Measurements from ENCODE around the gene ZNF521.
"Not testable (repeated sequence)": the region's sequence is repeated elsewhere in the genome, so short reads cannot be mapped to it uniquely, and the experiment has no call there.

ZNF521 gene

DNA sequence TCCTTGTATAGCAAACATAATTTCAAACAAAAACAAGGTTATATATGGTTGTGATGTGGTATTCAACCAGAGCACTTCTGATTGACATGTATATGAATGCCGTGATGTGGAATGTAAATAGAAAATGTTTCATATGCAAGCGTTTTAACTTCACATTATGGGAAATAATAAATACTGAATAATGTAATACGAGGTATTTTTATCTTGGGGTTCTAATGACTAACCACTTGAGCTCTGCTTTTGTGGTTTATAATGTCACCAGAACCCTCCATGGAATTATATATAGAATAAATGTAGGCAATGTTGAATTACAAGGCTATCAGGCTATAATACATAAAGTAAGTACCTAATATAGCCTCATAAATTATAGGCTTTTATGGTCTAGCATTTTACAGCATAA lies 72.4 kb downstream of the ZNF521 start:
- Mint-ChIP-seq H3K27me3 (peaks cover 0 to 9% of the 10 kb centered on the region in 2 donors), H3K9me3 (peaks cover 0 to 2% of the 10 kb centered on the region in 2 donors), H3K4me3 (no peak overlapping the region), H3K4me1 (ENCODE audit: low read depth in 2 of 2) (no peaks in the 10 kb centered on the region), H3K27ac (no peak overlapping the region), H3K36me3 (ENCODE audit: insufficient read depth) (no peaks in the 10 kb centered on the region)
- ATAC-seq (replicated peaks) (no peak), DNase-seq (no peak)

DNA sequence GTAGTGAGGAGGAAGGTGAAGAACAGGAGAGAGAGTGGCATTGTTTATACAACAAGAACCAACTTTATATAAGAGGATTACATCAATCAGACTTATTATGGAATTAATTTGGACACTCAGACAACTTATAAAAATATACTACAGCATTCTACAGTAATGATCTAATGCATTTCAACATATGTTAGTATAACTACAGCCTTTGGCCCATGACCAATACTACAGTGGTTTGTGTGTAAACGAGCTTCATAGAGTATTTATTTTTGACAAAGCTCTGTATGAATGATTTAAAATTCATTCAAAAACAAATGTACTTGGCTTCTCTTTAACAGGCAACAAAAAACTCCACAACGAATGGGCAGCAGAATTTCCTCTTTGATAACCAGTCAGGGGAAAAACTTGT lies 72.8 kb downstream of the ZNF521 start:
- no peak overlapping the region for H3K4me3 Mint-ChIP-seq
- no peak overlapping the region for H3K27ac Mint-ChIP-seq
- no peaks in the 10 kb centered on the region for H3K36me3 Mint-ChIP-seq (ENCODE audit: insufficient read depth)
- H3K9me3 Mint-ChIP-seq: peaks cover 0 to 2% of the 10 kb centered on the region in 2 donors
- H3K4me1 Mint-ChIP-seq (ENCODE audit: low read depth in 2 of 2): no peaks in the 10 kb centered on the region
- H3K27me3 Mint-ChIP-seq: peaks cover 0 to 9% of the 10 kb centered on the region in 2 donors
- no peak for ATAC-seq (replicated peaks)
- DNase-seq: no peak

DNA sequence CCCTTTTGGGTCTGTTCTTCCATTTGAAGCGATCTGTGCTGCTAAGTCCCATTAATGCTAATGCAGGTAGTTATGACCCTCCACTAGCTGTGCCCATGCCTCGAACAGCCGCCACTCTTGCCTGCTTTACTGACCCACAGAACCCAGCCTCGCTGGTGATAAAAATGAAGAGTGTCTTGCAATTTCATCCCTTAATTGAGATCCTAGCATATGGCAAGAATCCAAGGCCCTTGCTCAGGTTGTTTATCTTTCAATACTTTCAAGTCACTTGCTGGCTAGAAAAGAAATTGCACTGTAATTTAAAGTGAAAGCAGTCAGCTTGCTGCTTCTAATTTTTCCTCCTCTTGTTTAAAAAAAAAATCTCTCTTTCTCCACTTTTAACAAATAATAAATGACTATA lies 73.6 kb downstream of the ZNF521 start:
- peaks cover 0 to 9% of the 10 kb centered on the region in 2 donors for H3K27me3 Mint-ChIP-seq
- H3K36me3 Mint-ChIP-seq (ENCODE audit: insufficient read depth): no peaks in the 10 kb centered on the region
- no peak overlapping the region for H3K27ac Mint-ChIP-seq
- ATAC-seq (replicated peaks): no peak
- no peak overlapping the region for H3K4me3 Mint-ChIP-seq
- peaks cover 0 to 2% of the 10 kb centered on the region in 2 donors for H3K9me3 Mint-ChIP-seq
- DNase-seq: no peak
- H3K4me1 Mint-ChIP-seq (ENCODE audit: low read depth in 2 of 2): no peaks in the 10 kb centered on the region

DNA sequence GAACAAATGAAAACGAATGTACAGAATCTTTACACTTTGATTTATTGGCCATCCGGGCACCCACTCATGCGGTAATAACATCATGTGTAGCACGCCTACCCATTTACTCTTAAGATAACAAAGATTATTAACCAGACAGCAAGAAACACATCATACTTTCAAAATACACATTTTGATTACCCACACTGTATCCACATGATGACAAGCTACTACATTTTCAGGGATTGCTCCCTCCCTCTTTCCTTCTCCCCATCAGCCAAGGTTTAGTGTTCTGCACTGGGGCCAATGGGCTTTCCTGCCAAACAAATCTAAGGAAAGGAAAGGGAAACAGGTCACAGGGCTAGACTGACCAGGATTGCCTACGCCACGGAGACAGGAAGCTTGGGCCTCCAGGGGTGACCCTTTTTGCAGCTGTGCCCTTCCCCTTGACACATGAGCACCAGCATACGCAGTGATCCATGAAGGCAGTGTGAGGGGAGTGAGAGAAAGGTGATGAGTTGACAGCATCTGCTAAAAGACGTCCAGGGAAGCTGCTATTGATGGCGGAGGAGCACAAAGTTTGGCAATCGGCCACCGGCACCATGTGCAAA lies 76.5 kb downstream of the ZNF521 start:
- H3K9me3 Mint-ChIP-seq: peaks cover 0 to 2% of the 10 kb centered on the region in 2 donors
- no peaks in the 10 kb centered on the region for H3K36me3 Mint-ChIP-seq (ENCODE audit: insufficient read depth)
- no peaks in the 10 kb centered on the region for H3K27me3 Mint-ChIP-seq
- no peak overlapping the region for H3K4me3 Mint-ChIP-seq
- H3K27ac Mint-ChIP-seq: no peak overlapping the region
- no peak for DNase-seq
- no peak for ATAC-seq (replicated peaks)
- no peaks in the 10 kb centered on the region for H3K4me1 Mint-ChIP-seq (ENCODE audit: low read depth in 2 of 2)

DNA sequence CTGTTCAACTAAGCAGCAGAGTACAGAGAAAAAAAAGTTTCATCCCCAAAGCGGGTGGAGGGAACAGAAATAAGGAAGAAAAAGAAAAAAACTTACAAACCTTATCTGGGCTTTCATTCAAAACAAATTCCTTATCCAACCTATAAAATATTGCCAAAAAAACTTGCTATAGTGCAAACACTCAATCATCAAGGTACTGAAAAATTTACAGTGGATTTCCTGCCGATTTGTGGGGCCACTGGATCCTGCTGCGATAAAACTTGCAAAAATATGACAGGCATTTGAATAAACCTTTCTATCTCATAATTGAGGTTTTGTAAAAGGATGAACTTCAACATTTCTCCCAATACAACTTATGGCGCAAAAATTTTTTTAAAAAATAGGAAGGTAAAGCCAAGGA lies 77.0 kb downstream of the ZNF521 start:
- Mint-ChIP-seq H3K4me1 (ENCODE audit: low read depth in 2 of 2) (no peaks in the 10 kb centered on the region), H3K4me3 (no peak overlapping the region), H3K27ac (no peak overlapping the region), H3K9me3 (peaks cover under 1% of the 10 kb centered on the region in 2 donors), H3K27me3 (no peaks in the 10 kb centered on the region), H3K36me3 (ENCODE audit: insufficient read depth) (no peaks in the 10 kb centered on the region)
- DNase-seq (no peak), ATAC-seq (replicated peaks) (no peak)

DNA sequence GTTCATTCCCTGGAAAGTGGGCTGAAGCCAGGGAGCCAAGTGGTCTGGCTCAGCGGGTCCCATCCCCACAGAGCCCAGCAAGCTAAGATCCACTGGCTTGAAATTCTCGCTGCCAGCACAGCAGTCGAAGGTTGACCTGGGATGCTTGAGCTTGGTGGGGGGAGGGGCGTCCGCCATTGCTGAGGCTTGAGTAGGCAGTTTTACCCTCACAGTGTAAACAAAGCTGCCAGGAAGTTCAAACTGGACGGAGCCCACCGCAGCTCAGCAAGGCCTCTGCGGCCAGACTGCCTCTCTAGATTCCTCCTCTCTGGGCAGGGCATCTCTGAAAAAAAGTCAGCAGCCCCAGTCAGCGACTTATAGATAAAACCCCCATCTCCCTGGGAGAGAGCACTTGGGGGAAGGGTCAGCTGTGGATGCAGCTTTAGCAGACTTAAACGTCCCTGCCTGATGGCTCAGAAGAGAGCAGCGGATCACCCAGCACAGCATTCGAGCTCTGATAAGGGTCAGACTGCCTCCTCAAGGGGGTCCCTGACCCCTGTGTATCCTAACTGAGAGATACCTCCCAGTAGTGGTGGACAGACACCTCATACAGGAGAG lies 84.9 kb downstream of the ZNF521 start:
- DNase-seq; H3K36me3 Mint-ChIP-seq (ENCODE audit: insufficient read depth); H3K4me3 Mint-ChIP-seq; H3K4me1 Mint-ChIP-seq (ENCODE audit: low read depth in 2 of 2); H3K27ac Mint-ChIP-seq; ATAC-seq (replicated peaks); H3K27me3 Mint-ChIP-seq: not testable (repeated sequence)
- peaks cover 6 to 15% of the 10 kb centered on the region in 2 donors for H3K9me3 Mint-ChIP-seq

DNA sequence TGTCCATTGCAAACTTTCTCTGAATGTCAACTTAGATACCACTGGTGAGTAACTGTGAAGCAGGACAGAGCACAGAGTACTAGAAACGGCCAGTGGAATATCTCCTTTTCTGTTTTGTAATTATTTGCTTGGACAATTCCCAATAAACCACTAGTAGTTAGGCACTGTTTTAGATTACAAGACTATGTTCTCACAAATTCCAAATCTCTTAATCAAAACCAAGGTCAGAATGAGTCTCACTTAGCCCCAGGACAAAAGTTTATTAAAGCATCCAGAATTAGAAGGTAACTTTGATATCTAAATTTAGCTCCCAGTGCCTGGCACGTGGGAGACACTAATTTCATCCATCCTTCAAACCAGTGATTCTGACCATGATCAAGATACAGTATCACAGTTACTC lies 89.0 kb downstream of the ZNF521 start:
- peaks cover 7 to 8% of the 10 kb centered on the region in 2 donors for H3K9me3 Mint-ChIP-seq
- H3K27ac Mint-ChIP-seq: no peak overlapping the region
- no peak overlapping the region for H3K4me3 Mint-ChIP-seq
- H3K27me3 Mint-ChIP-seq: peaks cover 0 to 10% of the 10 kb centered on the region in 2 donors
- ATAC-seq (replicated peaks): no peak
- DNase-seq: no peak
- no peaks in the 10 kb centered on the region for H3K4me1 Mint-ChIP-seq (ENCODE audit: low read depth in 2 of 2)
- H3K36me3 Mint-ChIP-seq (ENCODE audit: insufficient read depth): no peaks in the 10 kb centered on the region

DNA sequence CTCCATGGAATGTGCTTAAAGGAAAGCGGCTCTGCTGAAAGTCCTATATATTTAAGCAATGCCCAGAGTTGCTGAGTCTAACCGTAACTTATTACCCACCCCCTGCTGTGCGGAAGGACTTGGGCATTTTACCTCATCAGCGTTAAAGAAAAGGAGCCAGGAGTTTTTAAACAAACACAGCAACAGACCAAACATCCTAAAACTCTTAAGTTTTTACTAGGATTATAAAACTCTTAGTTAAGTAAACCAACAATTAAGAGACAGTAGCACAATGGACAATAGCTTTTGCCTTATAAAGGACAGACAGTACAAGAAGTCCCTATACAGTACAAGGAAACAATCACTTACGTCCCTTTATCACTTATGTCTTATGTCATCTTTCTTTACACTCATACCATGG lies 90.2 kb downstream of the ZNF521 start:
- Mint-ChIP-seq H3K27me3 (peaks cover 0 to 10% of the 10 kb centered on the region in 2 donors), H3K9me3 (peaks cover 6 to 9% of the 10 kb centered on the region in 2 donors), H3K36me3 (ENCODE audit: insufficient read depth) (no peaks in the 10 kb centered on the region), H3K4me1 (ENCODE audit: low read depth in 2 of 2) (no peaks in the 10 kb centered on the region), H3K4me3 (no peak overlapping the region), H3K27ac (no peak overlapping the region)
- DNase-seq (no peak), ATAC-seq (replicated peaks) (no peak)

DNA sequence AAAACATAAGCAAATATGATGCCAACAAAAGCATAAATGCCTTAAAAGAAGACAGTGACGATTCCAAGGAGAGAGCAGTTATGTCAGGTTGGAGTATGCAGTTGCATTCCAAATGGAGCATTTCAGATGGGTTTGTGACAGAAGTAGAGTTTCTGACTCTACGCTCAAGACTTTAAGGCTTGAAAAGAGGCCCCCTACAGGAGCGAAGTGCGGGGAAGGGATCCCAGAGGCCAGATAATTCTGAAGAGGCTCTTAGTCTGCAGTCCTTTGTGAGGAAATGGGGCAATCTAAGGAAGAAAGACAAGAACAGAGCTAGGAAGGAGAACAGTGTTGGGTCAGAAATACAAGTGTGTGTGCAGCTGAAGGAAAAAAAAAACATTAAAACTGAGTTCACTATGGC lies 95.5 kb downstream of the ZNF521 start:
- DNase-seq: no peak
- Mint-ChIP-seq H3K36me3 (ENCODE audit: insufficient read depth) (no peaks in the 10 kb centered on the region), H3K27ac (no peak overlapping the region)

DNA sequence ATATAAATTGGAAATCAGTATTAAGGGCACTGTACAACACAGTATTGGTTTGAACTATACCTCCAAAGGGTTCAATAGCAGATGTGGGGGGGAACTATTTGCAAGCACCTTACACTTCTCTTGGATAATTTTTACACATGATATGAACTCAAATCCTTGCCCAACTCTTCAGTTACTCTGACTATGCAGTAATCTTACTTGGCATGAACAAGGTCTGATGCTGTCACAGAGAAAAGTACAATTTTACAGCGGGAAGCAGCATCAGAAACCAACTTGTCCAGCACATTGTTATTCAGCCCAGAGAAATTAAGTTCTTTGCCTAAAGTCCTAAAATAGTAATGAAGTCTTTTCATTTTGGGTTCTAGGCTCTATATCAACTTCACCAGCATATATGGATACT lies 98.2 kb downstream of the ZNF521 start:
- no peaks in the 10 kb centered on the region for H3K27me3 Mint-ChIP-seq
- H3K4me1 Mint-ChIP-seq (ENCODE audit: low read depth in 2 of 2): no peaks in the 10 kb centered on the region
- H3K36me3 Mint-ChIP-seq (ENCODE audit: insufficient read depth): no peaks in the 10 kb centered on the region
- DNase-seq (no peak), ATAC-seq (replicated peaks) (no peak)
- H3K9me3 Mint-ChIP-seq: peaks cover 0 to 12% of the 10 kb centered on the region in 2 donors
- H3K27ac Mint-ChIP-seq: no peak overlapping the region
- H3K4me3 Mint-ChIP-seq: no peak overlapping the region

More for the DNA sequence above, 95.5 kb downstream of the ZNF521 start:
- peaks cover 6 to 20% of the 10 kb centered on the region in 2 donors for H3K9me3 Mint-ChIP-seq
- H3K27me3 Mint-ChIP-seq: no peaks in the 10 kb centered on the region
- no peaks in the 10 kb centered on the region for H3K4me1 Mint-ChIP-seq (ENCODE audit: low read depth in 2 of 2)
- ATAC-seq (replicated peaks): no peak
- H3K4me3 Mint-ChIP-seq: no peak overlapping the region

DNA sequence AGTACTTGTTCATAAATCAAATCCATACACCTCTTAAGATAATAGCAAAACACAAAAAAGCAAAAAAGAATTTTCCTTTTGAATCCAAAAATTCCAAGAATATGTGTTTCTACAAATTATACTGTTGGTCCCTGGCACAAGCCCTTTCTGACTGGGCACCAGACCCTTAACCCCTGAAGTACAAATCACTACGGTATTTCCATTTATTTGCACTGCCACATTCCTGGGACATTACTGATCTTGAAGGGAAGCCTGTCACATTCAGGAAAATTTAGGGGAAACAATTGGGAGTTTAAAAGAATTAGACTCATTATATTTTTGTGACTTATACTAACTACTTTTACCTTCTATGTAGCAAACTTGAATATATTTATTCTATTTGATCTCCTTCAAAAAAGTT lies 98.8 kb downstream of the ZNF521 start:
- ATAC-seq (replicated peaks): no peak
- H3K27me3 Mint-ChIP-seq: no peaks in the 10 kb centered on the region
- no peak overlapping the region for H3K4me3 Mint-ChIP-seq
- no peak overlapping the region for H3K27ac Mint-ChIP-seq
- H3K9me3 Mint-ChIP-seq: peaks cover 0 to 12% of the 10 kb centered on the region in 2 donors
- H3K36me3 Mint-ChIP-seq (ENCODE audit: insufficient read depth): no peaks in the 10 kb centered on the region
- no peak for DNase-seq
- H3K4me1 Mint-ChIP-seq (ENCODE audit: low read depth in 2 of 2): no peaks in the 10 kb centered on the region

DNA sequence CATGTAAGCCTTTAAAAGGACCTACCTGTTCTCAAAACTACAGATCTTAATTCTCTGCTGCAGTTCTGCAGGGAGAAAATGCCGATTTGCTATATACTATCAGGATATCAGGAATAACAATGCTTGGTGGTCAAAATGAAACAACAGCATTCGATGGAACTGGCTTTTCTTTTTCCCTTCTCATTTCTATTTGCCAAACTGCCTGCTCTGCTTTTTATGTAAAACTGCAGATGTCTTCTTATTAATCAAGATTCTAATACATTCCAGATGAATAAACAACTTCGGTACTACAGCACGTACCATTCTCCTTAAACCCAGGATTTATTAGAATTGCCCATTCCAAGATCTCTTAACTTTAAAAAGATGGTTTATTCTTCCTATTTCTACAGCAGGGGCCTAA lies 100.9 kb downstream of the ZNF521 start:
- Mint-ChIP-seq H3K4me1 (ENCODE audit: low read depth in 2 of 2) (no peaks in the 10 kb centered on the region), H3K4me3 (no peak overlapping the region), H3K9me3 (peaks cover 0 to 4% of the 10 kb centered on the region in 2 donors), H3K27ac (no peak overlapping the region), H3K27me3 (no peaks in the 10 kb centered on the region), H3K36me3 (ENCODE audit: insufficient read depth) (no peaks in the 10 kb centered on the region)
- no peak for DNase-seq
- ATAC-seq (replicated peaks): no peak

DNA sequence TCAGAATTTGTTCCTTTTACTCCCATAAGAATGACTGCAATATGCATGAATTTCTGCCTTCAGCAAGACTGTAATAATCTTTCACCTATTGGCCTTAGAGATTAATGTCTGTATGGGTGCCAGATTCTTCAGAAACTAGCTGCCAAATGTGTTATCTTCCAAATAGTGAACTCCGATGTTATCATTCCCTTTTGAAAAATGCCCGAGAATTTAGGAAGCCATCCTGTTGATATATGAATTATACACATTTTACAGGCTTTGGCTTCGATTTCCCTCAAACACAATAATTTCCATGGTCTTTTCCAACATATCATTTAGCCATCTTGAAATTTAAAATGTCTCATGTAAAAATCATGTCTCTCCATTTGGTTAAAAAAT lies 101.5 kb downstream of the ZNF521 start:
- no peak for DNase-seq
- Mint-ChIP-seq H3K27ac (no peak overlapping the region), H3K9me3 (no peaks in the 10 kb centered on the region), H3K27me3 (no peaks in the 10 kb centered on the region), H3K4me1 (ENCODE audit: low read depth in 2 of 2) (no peaks in the 10 kb centered on the region), H3K36me3 (ENCODE audit: insufficient read depth) (no peaks in the 10 kb centered on the region), H3K4me3 (no peak overlapping the region)
- no peak for ATAC-seq (replicated peaks)

DNA sequence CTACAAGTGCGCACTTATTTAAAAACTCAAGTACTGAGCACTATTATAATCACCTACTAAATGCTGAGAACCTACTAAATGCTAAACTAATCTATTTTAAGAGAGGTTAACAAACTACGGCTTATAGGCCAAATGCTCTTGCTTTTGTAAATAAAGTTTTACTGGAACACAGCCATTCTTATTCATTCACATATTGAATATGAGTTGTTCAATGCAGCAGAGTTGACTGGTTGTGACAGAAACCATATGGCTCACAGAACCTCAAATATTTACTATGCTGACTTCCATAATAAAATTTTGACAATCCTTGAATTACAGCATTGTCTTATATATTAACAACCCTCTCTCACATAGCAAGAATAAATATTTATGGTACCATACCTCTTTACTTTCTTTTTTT lies 103.2 kb downstream of the ZNF521 start:
- DNase-seq (no peak), ATAC-seq (replicated peaks) (no peak)
- no peaks in the 10 kb centered on the region for H3K36me3 Mint-ChIP-seq (ENCODE audit: insufficient read depth)
- H3K4me1 Mint-ChIP-seq (ENCODE audit: low read depth in 2 of 2): no peaks in the 10 kb centered on the region
- no peak overlapping the region for H3K27ac Mint-ChIP-seq
- no peaks in the 10 kb centered on the region for H3K27me3 Mint-ChIP-seq
- H3K9me3 Mint-ChIP-seq: peaks cover 0 to 2% of the 10 kb centered on the region in 2 donors
- no peak overlapping the region for H3K4me3 Mint-ChIP-seq
